Vagina (tissue), 2 donors: Measurements from ENCODE around the gene MNS1.

Source experiments
- POLR2A ChIP-seq, 2 donors: fragments of 450-650 bp; IDR thresholded peaks; one replicate each; pipeline ENCODE4 v1.6.1; 2017; ENCODE audit warnings: antibody characterized with exemption in 2 of 2, mild to moderate bottlenecking in 2 of 2, moderate library complexity in 2 of 2
- POLR2AphosphoS5 ChIP-seq, 2 donors: sonication (generic); formaldehyde crosslinking; IDR thresholded peaks; one replicate each; pipeline ENCODE4 v1.9.0; 2017; ENCODE audit warnings: antibody characterized with exemption in 2 of 2, mild to moderate bottlenecking in 2 of 2, low read depth in 1 of 2; ENCODE audit not compliant: insufficient read depth in 1 of 2
- TF ChIP-seq, protein P1 (sequence below), 3 experiments: fragments of 450-650 bp in 2 of 3; fragments of 200-600 bp in 1 of 3; sonication (generic) in 1 of 3; IDR thresholded peaks; one replicate each; pipeline ENCODE4 v1.5.1; 2017 to 2019; ENCODE audit warnings: antibody characterized with exemption in 3 of 3, mild to moderate bottlenecking in 2 of 3, moderate library complexity in 2 of 3

DNA sequence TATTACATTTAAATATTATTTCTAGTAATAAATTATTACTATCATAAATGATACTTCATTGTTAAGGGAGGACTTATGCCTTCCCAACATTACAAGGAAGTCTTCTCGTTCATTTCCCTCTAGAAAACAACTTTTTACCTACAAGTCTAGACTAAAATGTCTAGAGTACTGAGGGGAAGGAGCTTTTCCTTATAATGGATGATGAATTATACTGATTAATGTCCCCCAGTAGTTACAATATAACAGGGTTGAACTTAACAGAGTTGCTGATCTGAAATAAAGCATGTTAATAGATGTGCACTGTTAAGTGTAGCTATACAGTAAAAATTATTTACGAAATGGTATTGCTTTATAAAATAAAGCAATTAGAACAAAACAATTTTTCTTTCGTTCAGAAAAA, 2.7 kb upstream of the MNS1 start:
- TF ChIP-seq POLR2A (IDR thresholded peaks at IDR 0.05): no peak
- TF ChIP-seq, protein P1, sequence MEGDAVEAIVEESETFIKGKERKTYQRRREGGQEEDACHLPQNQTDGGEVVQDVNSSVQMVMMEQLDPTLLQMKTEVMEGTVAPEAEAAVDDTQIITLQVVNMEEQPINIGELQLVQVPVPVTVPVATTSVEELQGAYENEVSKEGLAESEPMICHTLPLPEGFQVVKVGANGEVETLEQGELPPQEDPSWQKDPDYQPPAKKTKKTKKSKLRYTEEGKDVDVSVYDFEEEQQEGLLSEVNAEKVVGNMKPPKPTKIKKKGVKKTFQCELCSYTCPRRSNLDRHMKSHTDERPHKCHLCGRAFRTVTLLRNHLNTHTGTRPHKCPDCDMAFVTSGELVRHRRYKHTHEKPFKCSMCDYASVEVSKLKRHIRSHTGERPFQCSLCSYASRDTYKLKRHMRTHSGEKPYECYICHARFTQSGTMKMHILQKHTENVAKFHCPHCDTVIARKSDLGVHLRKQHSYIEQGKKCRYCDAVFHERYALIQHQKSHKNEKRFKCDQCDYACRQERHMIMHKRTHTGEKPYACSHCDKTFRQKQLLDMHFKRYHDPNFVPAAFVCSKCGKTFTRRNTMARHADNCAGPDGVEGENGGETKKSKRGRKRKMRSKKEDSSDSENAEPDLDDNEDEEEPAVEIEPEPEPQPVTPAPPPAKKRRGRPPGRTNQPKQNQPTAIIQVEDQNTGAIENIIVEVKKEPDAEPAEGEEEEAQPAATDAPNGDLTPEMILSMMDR (IDR thresholded peaks at IDR 0.05): no peak
- TF ChIP-seq POLR2AphosphoS5 (IDR thresholded peaks at IDR 0.05; ENCODE audit: insufficient read depth in 1 of 2, low read depth in 1 of 2): no peak
